ENCODE results near the gene ITIH5. TPM values are rescaled to one million over a fixed set of nuclear protein-coding genes. Genes with fewer than 3 reads are reported as not detected.

ITIH5 gene
- polyA plus RNA-seq, 1 donor from 2014 or later: 0.28 TPM

- Histone ChIP-seq H2AFZ (ENCODE audit: low read depth, low read length) (no peak overlapping the region), H3K4me2 (ENCODE audit: low read length) (no peak overlapping the region), H3K9me2 (ENCODE audit: insufficient read depth, low read length) (no peaks in the 10 kb centered on the region), H3K79me2 (replicated peaks; ENCODE audit: insufficient read depth, low read length) (no peaks in the 10 kb centered on the region), H3K9me3 (ENCODE audit: low read length) (no peaks in the 10 kb centered on the region), H3K27ac (ENCODE audit: low read length) (no peak overlapping the region), H3K9ac (ENCODE audit: low read length) (no peak overlapping the region), H3K27me3 (ENCODE audit: insufficient read depth, low read depth, low read length) (no peaks in the 10 kb centered on the region), H3K36me3 (ENCODE audit: insufficient read depth, low read length) (no peaks in the 10 kb centered on the region), H3K4me3 (ENCODE audit: low read length) (no peak overlapping the region), H4K20me1 (ENCODE audit: insufficient read depth) (no peaks in the 10 kb centered on the region), H3F3A (ENCODE audit: insufficient read depth, low read length, poor library complexity, severe bottlenecking) (no peaks in the 10 kb centered on the region)
- TF ChIP-seq REST (IDR thresholded peaks at IDR 0.05; ENCODE audit: borderline replicate concordance) (no peak), CTCF (IDR thresholded peaks at IDR 0.05; ENCODE audit: poor library complexity, severe bottlenecking) (no peak), POLR2AphosphoS5 (IDR thresholded peaks at IDR 0.05) (no peak), TAF1 (IDR thresholded peaks at IDR 0.05; ENCODE audit: low read depth) (no peak), EP300 (conservative IDR thresholded peaks at IDR 0.05; ENCODE audit: poor library complexity, severe bottlenecking) (no peak), EZH2 (IDR thresholded peaks at IDR 0.05; ENCODE audit: borderline replicate concordance, insufficient read depth, low read length, poor library complexity, severe bottlenecking) (no peak)
Observed at GRCh38 chr10:7580520-7580919, 86.2 kb downstream of the ITIH5 start.

- no peaks in the 10 kb centered on the region for H3K79me2 ChIP-seq (replicated peaks; ENCODE audit: insufficient read depth, low read length)
- no peaks in the 10 kb centered on the region for H3K27me3 ChIP-seq (ENCODE audit: insufficient read depth, low read depth, low read length)
- no peak overlapping the region for H3K9ac ChIP-seq (ENCODE audit: low read length)
- H3F3A ChIP-seq (ENCODE audit: insufficient read depth, low read length, poor library complexity, severe bottlenecking): no peaks in the 10 kb centered on the region
- H4K20me1 ChIP-seq (ENCODE audit: insufficient read depth): no peaks in the 10 kb centered on the region
- no peaks in the 10 kb centered on the region for H3K36me3 ChIP-seq (ENCODE audit: insufficient read depth, low read length)
- no peaks in the 10 kb centered on the region for H3K9me2 ChIP-seq (ENCODE audit: insufficient read depth, low read length)
- H3K9me3 ChIP-seq (ENCODE audit: low read length): no peaks in the 10 kb centered on the region
- H3K27ac ChIP-seq (ENCODE audit: low read length): no peak overlapping the region
- H2AFZ ChIP-seq (ENCODE audit: low read depth, low read length): no peak overlapping the region
- H3K4me2 ChIP-seq (ENCODE audit: low read length): no peak overlapping the region
- H3K4me3 ChIP-seq (ENCODE audit: low read length): no peak overlapping the region
- TF ChIP-seq RAD21 (conservative IDR thresholded peaks at IDR 0.05) (no peak), CTCF (IDR thresholded peaks at IDR 0.05; ENCODE audit: poor library complexity, severe bottlenecking) (no peak), EP300 (conservative IDR thresholded peaks at IDR 0.05; ENCODE audit: poor library complexity, severe bottlenecking) (no peak), POLR2AphosphoS5 (IDR thresholded peaks at IDR 0.05) (no peak), SMC3 (conservative IDR thresholded peaks at IDR 0.05; ENCODE audit: poor library complexity) (no peak), TAF1 (IDR thresholded peaks at IDR 0.05; ENCODE audit: low read depth) (no peak), EZH2 (IDR thresholded peaks at IDR 0.05; ENCODE audit: borderline replicate concordance, insufficient read depth, low read length, poor library complexity, severe bottlenecking) (no peak), REST (IDR thresholded peaks at IDR 0.05; ENCODE audit: borderline replicate concordance) (no peak), MXI1 (conservative IDR thresholded peaks at IDR 0.05; ENCODE audit: poor library complexity, severe bottlenecking) (no peak)
Observed at GRCh38 chr10:7579681-7580080, 87.1 kb downstream of the ITIH5 start.
